Gastrocnemius medialis (tissue), 4 donors: ENCODE results near the gene CLMN. TPM values are rescaled to one million over a fixed set of nuclear protein-coding genes. Genes with fewer than 3 reads are reported as not detected.

ENCODE experiments used
- ATAC-seq, 2 donors: fragments of 150-250 bp; one replicate each; pipeline ENCODE4 v1.9.1; 2016
- DNase-seq, 2 donors: peaks; one replicate each; pipeline ENCODE4 v3.0.0-alpha.2; 2019
- H3K27ac ChIP-seq, 4 donors: fragments of 200-600 bp; sonication (generic); 1 replicate in 1 of 4; 2 replicates in 3 of 4; pipeline ENCODE4 v1.5.1; 2016 to 2018; ENCODE audit warnings: mild to moderate bottlenecking in 2 of 4, moderate library complexity in 1 of 4
- H3K27me3 ChIP-seq, 3 donors: fragments of 200-600 bp; sonication (generic) in 2 of 3; 1 replicate in 1 of 3; 2 replicates in 2 of 3; pipeline versions ENCODE4 v1.5.1 to v1.6.0; 2016 to 2019; ENCODE audit warnings: mild to moderate bottlenecking in 1 of 3, moderate library complexity in 1 of 3
- H3K36me3 ChIP-seq, 2 donors: fragments of 200-600 bp; sonication (generic) in 1 of 2; one replicate each; pipeline ENCODE4 v1.5.1; 2017 to 2018
- H3K4me1 ChIP-seq, 2 donors: fragments of 200-600 bp; sonication (generic) in 1 of 2; one replicate each; pipeline ENCODE4 v1.5.1; 2016 to 2017; ENCODE audit warnings: mild to moderate bottlenecking in 2 of 2
- H3K4me3 ChIP-seq, 4 donors: fragments of 200-600 bp; sonication (generic) in 3 of 4; 1 replicate in 1 of 4; 2 replicates in 3 of 4; pipeline ENCODE4 v1.5.1; 2016 to 2019; ENCODE audit warnings: mild to moderate bottlenecking in 2 of 4
- H3K9me3 ChIP-seq, 3 donors: fragments of 200-600 bp; sonication (generic) in 2 of 3; 1 replicate in 1 of 3; 2 replicates in 2 of 3; pipeline ENCODE4 v1.5.1; 2016 to 2019
- POLR2A ChIP-seq, 2 donors: fragments of 450-650 bp; IDR thresholded peaks; one replicate each; pipeline ENCODE4 v1.6.1; 2017; ENCODE audit warnings: antibody characterized with exemption in 2 of 2, mild to moderate bottlenecking in 2 of 2, moderate library complexity in 2 of 2
- in situ Hi-C, 4 donors: fragments of 200-750 bp; cut with MboI; loops; one replicate each; pipeline versions ENCODE4 v1.15.0 to v1.8.0; 2017; ENCODE audit warnings: low sequenced_read_pairs in 4 of 4
- intact Hi-C: fragments of 100-400 bp; cut with DNase I; formaldehyde crosslinking; loops from one replicate; pipeline ENCODE4 v1.15.1; 2023; ENCODE audit warnings: low total_unique reads
- total RNA-seq, 4 donors: library from RNA; depleted of rRNA; stranded (reverse); fragments of >200 nt; gene quantifications; one replicate each; pipeline versions ENCODE4 v1.1.0 to v1.2.3, GENCODE V29; 2016
- TF ChIP-seq, protein P1 (sequence below), 5 experiments: fragments of 450-650 bp in 3 of 5; fragments of 200-600 bp in 2 of 5; sonication (generic) in 2 of 5; IDR thresholded peaks in 4 of 5; conservative IDR thresholded peaks in 1 of 5; 1 replicate in 4 of 5; 2 replicates in 1 of 5; pipeline ENCODE4 v1.5.1; 2016 to 2019; ENCODE audit warnings: antibody characterized with exemption in 5 of 5, mild to moderate bottlenecking in 3 of 5, moderate library complexity in 3 of 5

CLMN gene
- total RNA-seq, 4 donors from 2014 or later, result 3.8 to 8.8 (median 5.8) TPM

DNA sequence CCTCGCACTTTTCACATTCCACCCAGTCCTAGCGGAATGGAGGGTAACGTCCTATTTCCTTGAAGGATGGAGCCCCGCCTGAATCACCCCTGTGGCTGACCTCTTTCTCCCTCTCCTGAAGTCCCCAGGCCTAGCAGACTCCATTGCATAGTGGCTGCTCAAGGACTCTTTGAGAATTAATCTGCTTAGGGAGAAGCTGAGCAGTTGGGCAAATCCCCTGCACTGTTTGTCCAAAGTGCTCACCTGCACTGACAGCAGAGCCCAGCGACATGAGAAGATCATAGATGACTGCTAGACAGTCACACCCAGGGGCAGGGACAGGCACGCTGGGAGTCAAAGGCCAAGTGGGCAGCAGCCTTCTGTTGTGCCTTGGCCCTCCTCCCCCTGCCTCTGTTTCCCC is 124.7 kb downstream of the CLMN start:
- TF ChIP-seq, protein P1, sequence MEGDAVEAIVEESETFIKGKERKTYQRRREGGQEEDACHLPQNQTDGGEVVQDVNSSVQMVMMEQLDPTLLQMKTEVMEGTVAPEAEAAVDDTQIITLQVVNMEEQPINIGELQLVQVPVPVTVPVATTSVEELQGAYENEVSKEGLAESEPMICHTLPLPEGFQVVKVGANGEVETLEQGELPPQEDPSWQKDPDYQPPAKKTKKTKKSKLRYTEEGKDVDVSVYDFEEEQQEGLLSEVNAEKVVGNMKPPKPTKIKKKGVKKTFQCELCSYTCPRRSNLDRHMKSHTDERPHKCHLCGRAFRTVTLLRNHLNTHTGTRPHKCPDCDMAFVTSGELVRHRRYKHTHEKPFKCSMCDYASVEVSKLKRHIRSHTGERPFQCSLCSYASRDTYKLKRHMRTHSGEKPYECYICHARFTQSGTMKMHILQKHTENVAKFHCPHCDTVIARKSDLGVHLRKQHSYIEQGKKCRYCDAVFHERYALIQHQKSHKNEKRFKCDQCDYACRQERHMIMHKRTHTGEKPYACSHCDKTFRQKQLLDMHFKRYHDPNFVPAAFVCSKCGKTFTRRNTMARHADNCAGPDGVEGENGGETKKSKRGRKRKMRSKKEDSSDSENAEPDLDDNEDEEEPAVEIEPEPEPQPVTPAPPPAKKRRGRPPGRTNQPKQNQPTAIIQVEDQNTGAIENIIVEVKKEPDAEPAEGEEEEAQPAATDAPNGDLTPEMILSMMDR (IDR thresholded peaks at IDR 0.05 in 4 of 5, conservative IDR thresholded peaks at IDR 0.05 in 1 of 5), result no peak
- TF ChIP-seq POLR2A (IDR thresholded peaks at IDR 0.05), result no peak
- Histone ChIP-seq H3K27me3 (no peaks in the 10 kb centered on the region), H3K4me3 (no peak overlapping the region), H3K4me1 (peaks cover 0 to 4% of the 10 kb centered on the region in 2 donors), H3K36me3 (no peaks in the 10 kb centered on the region), H3K27ac (no peak overlapping the region), H3K9me3 (no peaks in the 10 kb centered on the region)
- DNase-seq (no peak), ATAC-seq (no peak)
- intact Hi-C loops (no loop called here), in situ Hi-C loops (no loop called here)

DNA sequence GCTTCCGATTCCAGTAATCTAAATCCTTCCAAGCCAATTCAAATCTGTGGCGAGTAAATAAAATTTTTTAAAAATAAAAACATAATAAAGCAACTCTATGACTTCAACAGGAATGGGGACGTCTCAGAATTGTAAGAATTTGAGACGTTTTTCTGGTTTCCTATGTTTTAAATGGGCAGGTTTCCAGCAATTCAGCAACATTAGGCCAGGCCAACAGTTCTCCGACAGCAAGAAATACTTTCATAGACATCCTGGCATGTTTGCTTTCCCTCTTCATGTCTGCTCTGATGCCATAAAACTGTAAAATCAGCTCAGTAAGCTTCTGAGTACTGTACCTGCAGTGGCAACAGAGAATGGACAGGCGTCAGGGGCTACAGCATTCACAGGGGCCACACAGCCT is 126.6 kb downstream of the CLMN start:
- Histone ChIP-seq H3K27me3 (no peaks in the 10 kb centered on the region), H3K9me3 (no peaks in the 10 kb centered on the region), H3K36me3 (no peaks in the 10 kb centered on the region), H3K4me3 (no peak overlapping the region), H3K4me1 (peaks cover 0 to 9% of the 10 kb centered on the region in 2 donors), H3K27ac (no peak overlapping the region)
- in situ Hi-C loops (no loop called here), intact Hi-C loops (no loop called here)
- ATAC-seq (no peak), DNase-seq (no peak)
- no peak for TF ChIP-seq POLR2A (IDR thresholded peaks at IDR 0.05)
- TF ChIP-seq, protein P1 (IDR thresholded peaks at IDR 0.05 in 4 of 5, conservative IDR thresholded peaks at IDR 0.05 in 1 of 5), result no peak

DNA sequence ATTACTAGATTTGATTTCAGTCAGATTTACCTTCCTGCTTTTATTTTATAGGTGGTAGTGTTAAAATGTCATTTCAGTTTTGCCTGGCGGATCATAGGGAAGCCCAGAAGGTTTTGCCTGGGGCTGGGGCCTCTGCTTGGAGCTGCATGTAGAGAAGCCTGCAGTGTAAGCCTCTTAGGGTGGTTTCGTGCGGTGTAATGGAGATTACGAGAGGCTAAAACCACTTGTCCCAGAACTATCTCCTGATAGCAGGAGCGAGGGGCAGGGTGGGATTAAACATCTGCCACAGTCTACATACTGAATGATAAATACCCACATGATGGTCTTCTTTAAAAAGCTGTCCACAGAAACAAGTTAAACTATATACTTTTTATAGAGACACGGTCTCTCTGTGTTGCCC is 127.4 kb downstream of the CLMN start:
- TF ChIP-seq, protein P1 (IDR thresholded peaks at IDR 0.05 in 4 of 5, conservative IDR thresholded peaks at IDR 0.05 in 1 of 5), result no peak
- no peak for TF ChIP-seq POLR2A (IDR thresholded peaks at IDR 0.05)
- intact Hi-C loops, result no loop called here
- peak overlapping the region in 2 of 4 donors; percentile 40 to 59 for H3K27ac ChIP-seq
- H3K4me3 ChIP-seq, result no peak overlapping the region
- ATAC-seq (no peak), DNase-seq (no peak)
- H3K4me1 ChIP-seq, result peaks cover 0 to 9% of the 10 kb centered on the region in 2 donors
- H3K36me3 ChIP-seq, result peaks cover 0 to 5% of the 10 kb centered on the region in 2 donors
- no peaks in the 10 kb centered on the region for H3K27me3 ChIP-seq
- in situ Hi-C loops, result no loop called here
- H3K9me3 ChIP-seq, result no peaks in the 10 kb centered on the region

DNA sequence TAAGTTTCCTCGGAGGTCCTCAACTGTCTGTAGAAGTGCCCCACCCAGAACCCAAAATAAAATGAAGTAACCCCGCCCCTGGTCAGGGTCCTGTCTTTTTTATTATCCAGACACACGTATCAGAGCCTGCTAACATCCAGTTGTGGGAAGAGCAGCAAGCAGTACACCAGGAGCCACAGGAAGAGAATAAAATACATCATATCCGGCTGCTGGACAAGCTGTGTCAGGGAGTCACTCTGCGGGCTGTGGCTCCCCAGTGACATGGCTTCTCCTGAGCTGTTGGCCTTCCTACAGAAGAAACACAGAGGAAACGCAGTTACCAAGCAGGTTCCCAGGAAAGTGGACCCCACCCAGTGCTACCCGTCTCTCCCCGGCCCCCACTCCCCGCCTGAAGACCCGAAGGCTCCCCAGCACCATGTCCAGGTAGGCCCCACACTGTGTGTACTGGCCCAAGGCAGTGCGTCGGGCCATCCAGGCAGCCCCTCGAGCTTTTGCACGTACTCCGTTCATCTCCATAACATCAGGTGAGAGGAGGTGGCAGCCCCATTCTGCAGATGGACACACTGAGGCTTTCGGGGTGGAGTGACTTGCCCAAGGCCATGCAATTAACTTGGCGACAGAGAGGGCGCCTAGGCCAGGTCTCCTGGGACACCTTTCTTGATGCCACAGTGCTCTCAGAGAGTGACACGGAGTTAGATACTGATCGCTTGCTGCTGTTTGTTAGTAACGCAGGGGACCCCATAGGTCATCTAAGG is 128.1 kb downstream of the CLMN start:
- peak overlapping the region; percentile 15 to 59 (median 40) for H3K27ac ChIP-seq
- TF ChIP-seq, protein P1 (IDR thresholded peaks at IDR 0.05 in 4 of 5, conservative IDR thresholded peaks at IDR 0.05 in 1 of 5), result no peak
- TF ChIP-seq POLR2A (IDR thresholded peaks at IDR 0.05), result no peak
- intact Hi-C loops, result no loop called here
- in situ Hi-C loops, result no loop called here
- peaks cover 0 to 9% of the 10 kb centered on the region in 2 donors for H3K4me1 ChIP-seq
- peaks cover 0 to 5% of the 10 kb centered on the region in 2 donors for H3K36me3 ChIP-seq
- no peak overlapping the region for H3K4me3 ChIP-seq
- no peak for DNase-seq
- H3K27me3 ChIP-seq, result no peaks in the 10 kb centered on the region
- ATAC-seq, result no peak
- no peaks in the 10 kb centered on the region for H3K9me3 ChIP-seq
